Muscle of leg (tissue), 11 donors: ENCODE results near the gene METTL16. TPM values are rescaled to one million over a fixed set of nuclear protein-coding genes. Genes with fewer than 3 reads are reported as not detected.

Source experiments
- DNase-seq: peaks from one replicate; pipeline ENCODE4 v3.0.0; 2013
- H3K27ac ChIP-seq: one replicate; pipeline ENCODE4 v1.5.1; 2013; ENCODE audit warnings: mild to moderate bottlenecking, low read length, control low read depth
- H3K27me3 ChIP-seq: one replicate; pipeline ENCODE4 v1.6.1; 2013; ENCODE audit warnings: low read length; ENCODE audit not compliant: control insufficient read depth, insufficient read depth
- H3K36me3 ChIP-seq: one replicate; pipeline ENCODE4 v1.6.1; 2013; ENCODE audit warnings: low read length; ENCODE audit not compliant: control insufficient read depth, insufficient read depth
- H3K4me1 ChIP-seq: one replicate; pipeline ENCODE4 v1.6.1; 2013; ENCODE audit warnings: low read length; ENCODE audit not compliant: control insufficient read depth, insufficient read depth
- H3K4me3 ChIP-seq: one replicate; pipeline ENCODE4 v1.5.1; 2013; ENCODE audit warnings: low read length, control low read depth
- H3K9me3 ChIP-seq: replicated peaks from 2 replicates; pipeline ENCODE4 v1.6.1; 2013; ENCODE audit warnings: low read depth, low read length; ENCODE audit not compliant: control insufficient read depth
- WGBS: methylation state at CpG from one replicate; pipeline ENCODE4 v1.1.5; 2013; ENCODE audit warnings: missing lambda C conversion rate; ENCODE audit not compliant: insufficient coverage; 5-methylcytosine and 5-hydroxymethylcytosine counted together
- polyA plus RNA-seq, 8 donors: library from polyadenylated mRNA; unstranded; fragments of 120-200 nt; gene quantifications; one replicate each; pipeline versions ENCODE4 v1.2.1 to v1.2.3, GENCODE V29; 2013; ENCODE audit warnings: inconsistent platforms in 1 of 8, low replicate concordance in 1 of 8; ENCODE audit not compliant: insufficient read length in 8 of 8, insufficient read depth in 1 of 8
- total RNA-seq: library from RNA; stranded (reverse); fragments of 120-200 nt; gene quantifications from one replicate; pipeline ENCODE4 v1.2.4, GENCODE V29; 2013

The METTL16 gene
- total and polyA plus RNA-seq, 9 donors: 15.5 to 24.1 (median 20.5) TPM

DNA sequence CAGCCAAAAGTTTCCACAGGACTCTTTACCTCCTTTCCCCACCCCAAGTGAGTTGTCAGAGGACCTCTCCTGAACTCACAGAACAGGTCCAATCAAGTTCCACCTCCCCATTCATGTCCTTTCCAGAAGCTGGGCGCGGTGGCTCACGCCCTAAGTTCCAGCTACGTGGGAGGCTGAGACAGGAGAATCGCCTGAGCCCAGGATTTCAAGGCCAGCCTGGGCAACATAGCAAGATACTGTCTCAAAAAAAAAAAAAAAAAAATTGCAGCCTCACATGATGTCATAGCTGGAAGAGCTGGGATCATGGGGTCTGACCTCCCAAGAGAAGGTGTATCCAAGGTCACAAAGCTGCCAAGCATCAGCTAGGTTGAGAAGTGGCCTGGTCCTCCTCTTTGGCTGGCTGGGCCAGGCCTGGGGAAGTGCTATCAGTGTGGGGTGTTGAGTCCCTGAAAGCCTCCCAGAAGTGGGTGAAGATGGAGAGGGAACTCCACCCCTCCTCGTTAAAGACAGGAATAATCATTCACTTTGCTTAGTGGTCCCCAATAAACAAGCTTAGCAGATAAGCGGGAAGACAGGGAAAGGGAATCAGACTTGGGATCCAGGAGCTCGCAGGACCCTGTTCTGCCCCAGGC lies 105.3 kb downstream of the METTL16 start:
- WGBS: 68% methylated on average over 4 of the region's 8 CpGs
- H3K4me1 ChIP-seq: peaks cover 44% of the 10 kb centered on the region
- no peaks in the 10 kb centered on the region for H3K27me3 ChIP-seq
- H3K9me3 ChIP-seq: no peaks in the 10 kb centered on the region
- DNase-seq: peak; percentile 21
- peak overlapping the region; percentile 86 for H3K27ac ChIP-seq
- no peak overlapping the region for H3K4me3 ChIP-seq
- H3K36me3 ChIP-seq: peaks cover 9% of the 10 kb centered on the region

DNA sequence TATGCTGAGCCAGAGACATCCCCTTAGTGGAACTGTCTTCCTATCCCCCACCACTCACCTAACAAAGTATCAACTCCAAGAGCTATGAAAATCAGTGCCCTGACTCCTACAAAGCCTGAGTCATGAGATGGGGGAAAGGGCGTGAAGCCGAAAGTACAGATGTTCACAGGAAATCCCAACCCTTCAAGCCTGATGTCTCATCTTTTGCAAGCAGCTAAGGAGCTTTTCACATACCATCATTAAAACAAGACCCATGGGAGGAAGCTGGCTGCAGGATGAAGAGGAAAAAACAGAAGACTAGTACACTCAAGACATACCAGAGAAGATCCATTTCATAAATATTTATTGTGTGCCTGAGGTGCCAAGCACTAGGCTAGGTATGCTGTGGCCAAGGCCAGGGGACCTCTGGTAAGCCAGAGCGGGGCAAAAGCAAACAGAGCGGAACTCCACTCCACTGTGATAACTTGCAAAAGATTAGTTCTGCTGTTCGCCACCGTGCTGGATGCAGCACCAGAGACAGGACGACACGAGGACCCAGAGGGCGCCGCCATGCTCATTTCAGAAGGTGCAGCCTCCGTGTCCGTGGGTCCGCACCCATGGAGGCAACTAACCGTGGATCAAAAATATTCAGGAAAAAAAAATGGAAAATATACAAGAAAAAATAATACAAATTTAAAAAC lies 106.3 kb downstream of the METTL16 start:
- Histone ChIP-seq H3K4me3 (no peak overlapping the region), H3K27me3 (no peaks in the 10 kb centered on the region), H3K4me1 (peaks cover 44% of the 10 kb centered on the region), H3K36me3 (peaks cover 5% of the 10 kb centered on the region), H3K9me3 (no peaks in the 10 kb centered on the region), H3K27ac (peak overlapping the region; percentile 55)
- WGBS: 93% methylated on average over 3 of the region's 14 CpGs
- DNase-seq: peak; percentile 72

- H3K27me3 ChIP-seq: no peaks in the 10 kb centered on the region
- H3K4me3 ChIP-seq: no peak overlapping the region
- H3K27ac ChIP-seq: no peak overlapping the region
- peaks cover 5% of the 10 kb centered on the region for H3K36me3 ChIP-seq
- WGBS: 97% methylated on average over 3 of the region's 4 CpGs
- H3K9me3 ChIP-seq: no peaks in the 10 kb centered on the region
- DNase-seq: peak; percentile 23
- peaks cover 57% of the 10 kb centered on the region for H3K4me1 ChIP-seq
Measured at GRCh38 chr17:2403044-2403443, 108.6 kb downstream of the METTL16 start.

GRCh38 chr17:2402544-2402943 lies 109.1 kb downstream of the METTL16 start:
- Histone ChIP-seq H3K4me1 (peaks cover 61% of the 10 kb centered on the region), H3K27me3 (no peaks in the 10 kb centered on the region), H3K4me3 (peak overlapping the region; percentile 53), H3K36me3 (peaks cover 5% of the 10 kb centered on the region), H3K9me3 (no peaks in the 10 kb centered on the region), H3K27ac (peak overlapping the region; percentile 89)
- no peak for DNase-seq
- 80% methylated on average over 1 of the region's 15 CpGs for WGBS

- peaks cover 5% of the 10 kb centered on the region for H3K36me3 ChIP-seq
- peak overlapping the region; percentile 100 for H3K27ac ChIP-seq
- WGBS: under 1% methylated on average over 45 of the region's 72 CpGs
- H3K4me3 ChIP-seq: peak overlapping the region; percentile 62
- peak; percentile 100 for DNase-seq
- H3K4me1 ChIP-seq: peaks cover 61% of the 10 kb centered on the region
- no peaks in the 10 kb centered on the region for H3K9me3 ChIP-seq
- no peaks in the 10 kb centered on the region for H3K27me3 ChIP-seq
Measured at GRCh38 chr17:2401426-2402221, 110.1 kb downstream of the METTL16 start.

DNA sequence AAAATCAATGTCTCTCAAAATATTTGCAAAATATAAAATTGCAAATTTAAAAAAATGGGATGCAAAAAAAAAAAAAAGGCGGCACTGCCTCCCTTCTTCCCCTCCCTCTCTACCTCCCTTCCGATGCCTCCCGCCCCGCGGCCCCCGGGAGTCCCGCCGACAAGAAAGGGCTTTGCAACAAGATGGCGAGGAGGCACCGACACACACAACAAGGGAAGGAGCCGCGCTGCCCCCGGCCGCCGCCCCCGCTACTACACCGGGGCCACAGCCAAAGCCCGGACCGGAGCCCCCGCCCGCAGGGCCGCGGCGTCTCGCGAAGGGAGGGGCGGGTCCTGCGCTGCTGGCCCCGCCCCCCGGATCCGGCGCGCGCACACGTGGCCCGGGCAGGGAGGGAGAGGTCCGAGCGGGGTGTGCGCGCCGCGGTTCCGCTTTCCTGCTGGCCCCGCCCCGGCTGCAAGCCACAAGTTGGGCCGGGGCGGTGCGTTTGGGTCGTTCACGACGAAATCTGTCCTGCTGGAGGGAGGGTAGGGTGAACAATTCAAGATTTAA lies 110.7 kb downstream of the METTL16 start, which contains the start of gene MNT:
TSS of gene MNT (minus strand) at position 184 of the 549 bp plus-strand sequence. CDS start 348 bp downstream, outside the sequence.
- under 1% methylated on average over 45 of the region's 51 CpGs for WGBS
- Histone ChIP-seq H3K36me3 (peaks cover 5% of the 10 kb centered on the region), H3K27me3 (no peaks in the 10 kb centered on the region), H3K4me3 (peak within 1 kb of the TSS; percentile 78), H3K9me3 (no peaks in the 10 kb centered on the region), H3K4me1 (peaks cover 61% of the 10 kb centered on the region), H3K27ac (peak within 1 kb of the TSS; percentile 100)
- peak; percentile 98 for DNase-seq

- peaks cover 4% of the 10 kb centered on the region for H3K36me3 ChIP-seq
- H3K27ac ChIP-seq: peak overlapping the region; percentile 100
- peak overlapping the region; percentile 78 for H3K4me3 ChIP-seq
- no peaks in the 10 kb centered on the region for H3K9me3 ChIP-seq
- 0% methylated on average over 36 of the region's 43 CpGs for WGBS
- DNase-seq: peak; percentile 80
- no peaks in the 10 kb centered on the region for H3K27me3 ChIP-seq
- H3K4me1 ChIP-seq: peaks cover 64% of the 10 kb centered on the region
Measured at GRCh38 chr17:2400474-2400866, 111.2 kb downstream of the METTL16 start.

- Histone ChIP-seq H3K27me3 (no peaks in the 10 kb centered on the region), H3K27ac (peak overlapping the region; percentile 100), H3K4me1 (peaks cover 65% of the 10 kb centered on the region), H3K9me3 (no peaks in the 10 kb centered on the region), H3K36me3 (no peaks in the 10 kb centered on the region), H3K4me3 (peak overlapping the region; percentile 78)
- DNase-seq: peak; percentile 98
- under 1% methylated on average over 71 of the region's 82 CpGs for WGBS
Measured at GRCh38 chr17:2399572-2400473, 111.9 kb downstream of the METTL16 start.
